Ovary (tissue), 3 donors: ENCODE results near the gene PRKACB.

Source experiments
- CTCF ChIP-seq, 3 donors: fragments of 450-650 bp in 2 of 3; fragments of 200-600 bp in 1 of 3; IDR thresholded peaks; one replicate each; pipeline versions ENCODE4 v1.5.1 to v1.8.0; 2016 to 2022; ENCODE audit warnings: antibody characterized with exemption in 3 of 3, mild to moderate bottlenecking in 1 of 3
- EP300 ChIP-seq: sonication (generic); formaldehyde crosslinking; IDR thresholded peaks from one replicate; pipeline ENCODE4 v1.6.1; 2017; ENCODE audit warnings: antibody characterized with exemption
- POLR2A ChIP-seq: fragments of 450-650 bp; IDR thresholded peaks from one replicate; pipeline ENCODE4 v1.6.1; 2017; ENCODE audit warnings: antibody characterized with exemption, mild to moderate bottlenecking, moderate library complexity
- donor health status: DM: no; HTN: no; CAD: no.

DNA sequence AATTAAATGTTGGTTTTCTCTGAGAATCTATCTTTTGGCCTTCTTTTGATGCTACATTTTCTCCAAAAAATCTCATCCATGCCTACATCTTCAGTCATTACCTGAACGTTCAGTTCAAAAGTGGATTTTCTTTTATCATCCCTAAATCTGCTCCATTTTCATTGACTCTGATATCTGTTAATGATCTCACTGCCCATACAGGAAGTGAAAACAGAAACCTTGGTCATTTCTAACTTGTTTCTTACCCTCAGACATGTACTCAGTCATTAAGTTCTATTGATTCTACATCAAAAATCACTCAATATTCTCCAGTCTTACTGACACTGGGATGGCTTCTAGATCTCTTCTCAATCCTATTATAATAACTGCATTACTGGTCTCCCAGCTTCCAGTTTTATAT, 22.7 kb downstream of the PRKACB start:
- TF ChIP-seq CTCF (IDR thresholded peaks at IDR 0.05) (no peak), POLR2A (no peak), EP300 (no peak)
